SK-N-SH treated with all-trans-retinoic acid at 6 μM for 48 hours (cell line): ENCODE measurements around the gene PMEPA1.

ENCODE experiments used
- ARNTL ChIP-seq: fragments of 450-650 bp; formaldehyde crosslinking; IDR thresholded peaks from 2 replicates; pipeline ENCODE4 v1.5.0; 2020; ENCODE audit warnings: low read depth, mild to moderate bottlenecking, moderate library complexity, borderline replicate concordance
- GLIS3 ChIP-seq: fragments of 250-450 bp; sonication (Bioruptor Pico); IDR thresholded peaks from 2 replicates; pipeline ENCODE4 v1.5.0; 2020; ENCODE audit warnings: mild to moderate bottlenecking, moderate library complexity
- PATZ1 ChIP-seq: fragments of 250-450 bp; sonication (Bioruptor Pico); IDR thresholded peaks from 2 replicates; pipeline ENCODE4 v1.8.0; 2020; ENCODE audit warnings: mild to moderate bottlenecking, moderate library complexity, borderline replicate concordance
- PPARA ChIP-seq: fragments of 250-450 bp; sonication (Bioruptor Pico); IDR thresholded peaks from 2 replicates; pipeline ENCODE4 v1.5.0; 2020; ENCODE audit warnings: mild to moderate bottlenecking, borderline replicate concordance
- SNAI2 ChIP-seq: fragments of 250-450 bp; sonication (Bioruptor Pico); IDR thresholded peaks from 2 replicates; pipeline ENCODE4 v1.5.0; 2020; ENCODE audit warnings: mild to moderate bottlenecking, moderate library complexity
- TSHZ2 ChIP-seq: fragments of 250-450 bp; sonication (Bioruptor Pico); IDR thresholded peaks from 2 replicates; pipeline ENCODE4 v1.5.0; 2020; ENCODE audit warnings: mild to moderate bottlenecking, moderate library complexity
- ZFP30 ChIP-seq: fragments of 450-650 bp; formaldehyde crosslinking; IDR thresholded peaks from 2 replicates; pipeline ENCODE4 v1.5.0; 2022; ENCODE audit warnings: mild to moderate bottlenecking, moderate library complexity
- ZNF70 ChIP-seq: fragments of 450-650 bp; formaldehyde crosslinking; IDR thresholded peaks from 2 replicates; pipeline ENCODE4 v1.5.0; 2020; ENCODE audit warnings: mild to moderate bottlenecking, moderate library complexity
- ZNF8 ChIP-seq: fragments of 450-650 bp; formaldehyde crosslinking; IDR thresholded peaks from 2 replicates; pipeline ENCODE4 v1.5.0; 2020; ENCODE audit warnings: mild to moderate bottlenecking, moderate library complexity

DNA sequence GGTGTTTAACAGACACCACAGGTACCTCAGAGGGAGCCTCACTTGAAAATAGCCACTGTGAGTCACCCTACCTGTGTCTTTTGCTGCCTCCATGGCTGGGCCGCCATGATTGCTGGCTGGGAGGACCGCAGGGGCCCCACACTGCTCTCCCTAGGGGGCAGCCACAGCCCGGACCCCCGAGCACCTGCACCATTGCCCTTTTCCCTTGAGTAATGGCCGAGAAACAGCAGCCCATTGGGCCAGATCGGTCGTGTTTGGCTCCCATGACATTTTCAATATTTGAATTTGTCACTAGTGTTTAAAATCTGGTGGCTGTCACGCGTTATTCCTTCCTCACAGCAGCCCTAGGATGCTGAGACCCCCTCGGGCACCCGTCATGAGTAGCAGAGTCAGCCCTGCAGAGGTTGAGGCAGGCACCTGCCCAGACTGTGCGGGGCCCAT is 96.3 kb downstream of the PMEPA1 start:
- TF ChIP-seq PPARA (CRISPR knock-in tag) = no peak
- no peak for TF ChIP-seq ARNTL (CRISPR knock-in tag)
- no peak for TF ChIP-seq GLIS3 (CRISPR knock-in tag)
- no peak for TF ChIP-seq ZNF70 (CRISPR knock-in tag)
- TF ChIP-seq PATZ1 (CRISPR knock-in tag) = no peak
- no peak for TF ChIP-seq TSHZ2
- TF ChIP-seq ZNF8 = no peak
- TF ChIP-seq ZFP30 (CRISPR knock-in tag) = no peak
- no peak for TF ChIP-seq SNAI2 (CRISPR knock-in tag)
